HG03103 (cell line): ENCODE measurements around the gene HAPLN2.

Source experiments
- ATAC-seq: cut with Tn5 transposase; IDR thresholded peaks from one replicate; pipeline ENCODE4 v1.9.1; 2021; ENCODE audit warnings: low read depth; ENCODE audit not compliant: unreplicated experiment

The HAPLN2 gene

GRCh38 chr1:156659988-156660751 is 41.0 kb downstream of the HAPLN2 start:
- ATAC-seq = peak; percentile 50

GRCh38 chr1:156660752-156661112 is 41.5 kb downstream of the HAPLN2 start:
- no peak for ATAC-seq

GRCh38 chr1:156662005-156662799 is 43.0 kb downstream of the HAPLN2 start:
- ATAC-seq = no peak

GRCh38 chr1:156662800-156663055 is 43.5 kb downstream of the HAPLN2 start:
- ATAC-seq = no peak

- ATAC-seq = no peak
Observed at GRCh38 chr1:156663178-156663577, 44.0 kb downstream of the HAPLN2 start.

DNA sequence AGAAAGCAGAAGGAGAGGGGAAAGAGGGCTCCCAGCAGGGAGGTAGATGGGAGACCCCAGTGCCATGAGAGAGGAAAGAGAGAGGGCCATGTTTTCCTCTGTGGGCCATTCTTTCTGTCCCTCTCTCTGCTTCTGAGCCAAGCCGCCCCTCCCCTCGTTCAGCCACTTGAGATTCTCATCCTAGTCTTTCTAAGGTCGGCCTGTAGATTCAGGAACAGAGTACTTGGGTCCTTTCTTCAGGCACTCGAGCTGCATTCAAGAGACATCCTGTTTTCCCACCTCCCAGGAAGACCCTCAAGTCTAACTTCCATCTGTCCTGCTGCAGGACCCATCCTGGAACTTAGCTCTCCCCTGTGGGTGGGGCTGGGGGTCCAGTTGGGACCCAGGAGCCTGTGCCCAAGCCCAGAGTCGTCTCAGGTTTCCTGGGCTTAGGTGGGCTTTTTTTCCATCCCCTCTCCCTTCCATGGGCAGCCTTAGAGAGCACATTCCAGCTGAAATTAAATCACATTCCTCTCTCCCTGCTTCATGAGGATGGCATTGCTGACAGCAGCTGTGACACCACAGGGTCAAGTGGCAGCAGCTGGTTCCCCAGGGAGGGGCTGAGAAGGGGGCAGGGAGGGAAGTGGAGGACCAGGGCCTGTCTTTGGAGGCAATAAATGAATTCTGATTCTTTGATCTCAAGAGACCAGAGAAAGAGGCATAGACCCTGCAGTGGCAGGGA is 45.0 kb downstream of the HAPLN2 start:
- ATAC-seq = no peak

GRCh38 chr1:156664767-156665411 is 45.7 kb downstream of the HAPLN2 start:
- ATAC-seq = no peak

GRCh38 chr1:156665539-156665938 is 46.3 kb downstream of the HAPLN2 start:
- no peak for ATAC-seq

GRCh38 chr1:156666862-156667609 is 47.8 kb downstream of the HAPLN2 start:
- no peak for ATAC-seq

DNA sequence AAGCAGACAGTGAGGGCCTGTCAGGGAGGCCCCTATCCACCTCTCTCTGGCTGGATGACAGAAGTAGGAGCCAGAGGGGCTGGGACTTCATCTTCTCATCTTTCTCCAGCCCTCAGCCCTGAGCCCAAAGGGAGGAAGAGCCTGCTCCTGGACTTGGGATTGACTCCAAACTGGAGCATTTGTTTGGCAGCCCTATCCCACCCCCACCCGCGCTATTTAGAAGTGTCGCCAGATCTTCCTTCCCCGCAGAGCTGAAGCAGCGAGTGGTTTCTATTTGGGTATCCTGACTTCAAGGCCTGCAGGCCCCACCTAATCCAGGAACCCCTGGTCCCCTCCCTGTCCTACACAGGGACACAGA is 48.4 kb downstream of the HAPLN2 start:
- no peak for ATAC-seq

DNA sequence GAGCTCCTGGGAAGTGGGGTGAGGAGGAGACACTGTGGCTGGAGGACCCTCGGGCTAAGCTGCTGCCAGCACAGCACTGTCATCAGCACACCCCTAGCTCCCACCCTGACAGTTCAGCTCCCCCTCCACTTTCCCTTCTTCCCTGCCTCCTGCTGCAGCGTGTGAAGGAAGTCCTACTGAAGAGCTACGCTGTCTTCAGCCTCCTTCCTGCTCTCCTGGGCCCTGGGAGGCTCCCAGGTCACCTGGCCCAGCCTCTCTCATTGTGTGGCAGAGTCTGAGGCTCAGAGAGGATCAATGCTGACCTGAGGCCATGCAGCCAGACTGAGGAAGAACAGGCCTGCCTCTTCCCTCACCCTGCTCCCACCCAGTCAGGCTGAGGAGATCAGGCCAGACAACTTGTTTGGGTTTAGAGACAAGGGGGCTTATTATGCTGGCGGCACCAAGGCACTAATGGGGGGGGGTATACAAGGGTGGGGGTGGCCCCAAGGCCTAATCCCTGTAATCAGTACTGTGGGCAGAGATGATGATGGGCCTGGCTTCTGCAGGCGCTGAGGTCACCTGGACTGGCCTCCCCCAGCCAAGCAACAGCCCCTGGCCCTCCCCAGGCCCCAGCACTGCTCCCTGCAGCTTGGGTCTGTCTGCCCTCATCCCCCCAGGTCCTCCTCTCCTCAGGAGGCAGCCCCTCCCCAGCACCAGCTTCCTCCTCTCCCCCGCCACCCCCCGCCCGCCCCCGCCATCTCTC is 48.9 kb downstream of the HAPLN2 start:
- no peak for ATAC-seq

DNA sequence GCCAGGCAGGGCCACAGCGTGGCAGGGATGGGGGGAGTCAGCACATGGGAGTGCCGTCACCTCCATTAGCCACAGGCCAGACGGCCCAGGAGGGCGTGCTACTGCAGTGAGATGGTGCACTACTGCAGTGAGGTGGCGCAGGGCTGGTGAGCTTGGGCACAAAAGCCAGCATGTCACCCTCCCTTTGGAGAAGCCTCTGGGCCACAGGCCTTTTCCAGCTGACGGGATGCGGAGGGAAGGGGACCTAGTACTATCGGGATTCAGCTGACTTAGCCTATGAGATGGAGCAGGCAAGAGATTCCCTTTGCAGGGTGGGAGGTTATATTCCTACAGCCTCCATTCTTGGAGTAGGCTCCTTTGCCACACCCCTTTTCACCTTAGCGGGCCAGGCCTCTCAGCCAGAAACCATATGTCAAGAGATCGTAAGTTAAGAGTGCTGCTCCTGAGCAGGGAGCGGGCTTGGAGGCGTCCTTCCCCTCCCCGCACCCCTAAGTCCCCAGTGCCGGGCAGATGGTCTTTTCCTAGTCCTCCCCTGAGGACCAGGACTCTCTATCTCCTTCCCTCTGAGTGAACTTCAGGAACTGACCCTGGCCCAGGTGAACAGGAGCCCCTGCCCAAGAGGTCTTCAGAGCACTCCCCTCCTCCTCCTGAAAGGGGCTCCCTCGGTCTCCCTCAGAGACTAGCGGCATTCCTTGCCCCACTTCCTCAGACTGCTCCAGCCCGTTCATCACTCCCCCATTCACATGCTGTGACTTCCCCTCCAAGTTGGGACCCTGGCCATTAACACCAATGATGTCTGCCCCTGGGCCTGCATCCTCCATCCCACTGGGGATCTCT is 49.8 kb downstream of the HAPLN2 start:
- ATAC-seq = no peak

GRCh38 chr1:156669794-156670193 is 50.6 kb downstream of the HAPLN2 start:
- no peak for ATAC-seq

GRCh38 chr1:156670359-156670758 is 51.1 kb downstream of the HAPLN2 start:
- no peak for ATAC-seq

- no peak for ATAC-seq
Observed at GRCh38 chr1:156670791-156671190, 51.6 kb downstream of the HAPLN2 start.

DNA sequence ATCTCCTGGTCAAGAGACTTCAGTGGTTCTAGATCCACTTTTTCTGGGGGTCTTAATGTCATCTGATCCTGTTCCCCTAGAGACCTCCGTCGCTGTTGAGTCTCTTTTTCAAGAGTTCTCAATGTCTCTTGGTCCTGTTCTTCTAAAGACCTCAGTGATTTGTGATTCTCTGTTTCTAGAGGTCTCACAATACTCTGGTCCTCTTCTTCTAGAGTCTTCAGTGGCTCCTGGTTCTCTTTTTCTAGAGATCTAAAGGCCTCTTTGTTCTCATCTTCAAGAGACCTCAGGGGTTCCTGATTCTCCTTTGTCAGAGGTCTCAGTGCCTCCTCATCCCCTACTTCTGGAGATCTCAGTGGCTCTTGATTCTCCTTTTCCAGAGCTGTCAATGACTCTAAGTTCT is 52.6 kb downstream of the HAPLN2 start:
- ATAC-seq = no peak

GRCh38 chr1:156673387-156674121 is 54.3 kb downstream of the HAPLN2 start:
- ATAC-seq = no peak
